Pericardium fibroblast (primary cell): ENCODE results near the gene VKORC1. TPM values are rescaled to one million over a fixed set of nuclear protein-coding genes. Genes with fewer than 3 reads are reported as not detected.

ENCODE experiments used
- total RNA-seq: library from RNA; depleted of rRNA; stranded (reverse); fragments of >200 nt; gene quantifications from 2 replicates; pipeline ENCODE4 v1.2.3, GENCODE V29; 2015

VKORC1 gene
- total RNA-seq: 198 and 277 TPM in 2 replicates

GRCh38 chr16:31094424-31095120, at the start of gene VKORC1:
Gene VKORC1, minus strand, starts transcription at chr16:31094797. Its CDS starts 68 bp downstream, at chr16:31094729.

GRCh38 chr16:31135535-31136286, 41.1 kb upstream of the VKORC1 start, which contains the start of gene PRSS8:
Gene PRSS8, minus strand, starts transcription at chr16:31135727. Its CDS starts 229 bp downstream, at chr16:31135498.

GRCh38 chr16:31117384-31118222, 23.0 kb upstream of the VKORC1 start, which contains the start of gene KAT8:
Gene KAT8, plus strand, starts transcription at chr16:31117664. Its CDS starts 18 bp downstream, at chr16:31117682.

GRCh38 chr16:31108035-31108793, 13.6 kb upstream of the VKORC1 start, which contains the start of gene BCKDK:
Gene BCKDK, plus strand, starts transcription at chr16:31108386. Its CDS starts 838 bp downstream, at chr16:31109224.

GRCh38 chr16:31088459-31089183, 6.0 kb downstream of the VKORC1 start, which contains the start of gene PRSS53:
Gene PRSS53, minus strand, starts transcription at chr16:31088943. Its CDS starts 134 bp downstream, at chr16:31088809.

GRCh38 chr16:31073970-31074813, 20.4 kb downstream of the VKORC1 start, which contains the start of the genes ZNF646 and ZNF668:
Gene ZNF646, plus strand, starts transcription at chr16:31074422. Its CDS starts 1,903 bp downstream, at chr16:31076325.
Gene ZNF668, minus strand, starts transcription at chr16:31074240. Its CDS starts 9,781 bp downstream, at chr16:31064459.

Other genes with a start within 250 kb of the VKORC1 start
- gene BCL7C, start 200.7 kb downstream of the VKORC1 start, total RNA-seq: 65.5 and 67.8 TPM in 2 replicates
- gene CTF1, start 198.2 kb downstream of the VKORC1 start, total RNA-seq: 2.9 and 5.2 TPM in 2 replicates
- gene FBXL19, start 171.2 kb downstream of the VKORC1 start, total RNA-seq: 14.0 and 16.7 TPM in 2 replicates
- gene ORAI3, start 145.7 kb downstream of the VKORC1 start, total RNA-seq: 85.8 and 98.9 TPM in 2 replicates
- 3.3 and 4.0 TPM in 2 replicates for gene SETD1A, start 137.0 kb downstream of the VKORC1 start, total RNA-seq
- 11.6 and 14.7 TPM in 2 replicates for gene HSD3B7, start 109.6 kb downstream of the VKORC1 start, total RNA-seq
- under 0.01 and 0.94 TPM in 2 replicates for gene STX1B, start 84.2 kb downstream of the VKORC1 start, total RNA-seq
- gene STX4, start 61.2 kb downstream of the VKORC1 start, total RNA-seq: 17.5 and 20.2 TPM in 2 replicates
- gene ZNF668, start 20.6 kb downstream of the VKORC1 start, total RNA-seq: 13.5 and 16.9 TPM in 2 replicates
- 9.1 and 13.3 TPM in 2 replicates for gene ZNF646, start 20.4 kb downstream of the VKORC1 start, total RNA-seq
- 0.58 and 1.2 TPM in 2 replicates for gene PRSS53, start 5.9 kb downstream of the VKORC1 start, total RNA-seq
- 51.4 and 68.6 TPM in 2 replicates for gene BCKDK, start 13.6 kb upstream of the VKORC1 start, total RNA-seq
- 30.2 and 33.0 TPM in 2 replicates for gene KAT8, start 22.9 kb upstream of the VKORC1 start, total RNA-seq
- gene PRSS8, start 40.9 kb upstream of the VKORC1 start, total RNA-seq: 0.12 and 0.51 TPM in 2 replicates
- 0.34 and 1.3 TPM in 2 replicates for gene PRSS36, start 55.3 kb upstream of the VKORC1 start, total RNA-seq
- gene FUS, start 85.3 kb upstream of the VKORC1 start, total RNA-seq: 29.2 and 31.2 TPM in 2 replicates
- 50.4 and 57.1 TPM in 2 replicates for gene PYCARD, start 108.0 kb upstream of the VKORC1 start, total RNA-seq
- gene TRIM72, start 119.3 kb upstream of the VKORC1 start, total RNA-seq: 0.68 TPM in 1 of 2 replicates, not detected in the other
- not detected in 2 replicates for gene PYDC1, start 122.3 kb upstream of the VKORC1 start, total RNA-seq
- gene ITGAM, start 165.2 kb upstream of the VKORC1 start, total RNA-seq: not detected in 2 replicates